DOHH2 (cell line): ENCODE measurements around the gene RRAGA.

Experiments used
- CTCF ChIP-seq: fragments of 200-600 bp; sonication (generic); IDR thresholded peaks from one replicate; pipeline ENCODE4 v1.5.1; 2014; ENCODE audit warnings: antibody characterized with exemption, mild to moderate bottlenecking, low read depth, low read length; ENCODE audit not compliant: poor library complexity, severe bottlenecking
- EZH2phosphoT487 ChIP-seq: fragments of 200-600 bp; sonication (generic); IDR thresholded peaks from 2 replicates; pipeline ENCODE4 v1.6.1; 2017; ENCODE audit warnings: borderline replicate concordance, mild to moderate bottlenecking, antibody characterized with exemption, low read length, moderate library complexity, mixed read lengths

GRCh38 chr9:19023078-19023477 lies 26.1 kb upstream of the RRAGA start:
- TF ChIP-seq CTCF (no peak), EZH2phosphoT487 (no peak)
